ENCODE data around the gene SRSF4. TPM values are rescaled to one million over a fixed set of nuclear protein-coding genes. Genes with fewer than 3 reads are reported as not detected.

Gene SRSF4
- total and polyA plus RNA-seq, 9 of the 15 experiments (the other 6 are each of a cell fraction or from before 2014, with no cell fraction given): 15.9 to 132 (median 82.0) TPM

DNA sequence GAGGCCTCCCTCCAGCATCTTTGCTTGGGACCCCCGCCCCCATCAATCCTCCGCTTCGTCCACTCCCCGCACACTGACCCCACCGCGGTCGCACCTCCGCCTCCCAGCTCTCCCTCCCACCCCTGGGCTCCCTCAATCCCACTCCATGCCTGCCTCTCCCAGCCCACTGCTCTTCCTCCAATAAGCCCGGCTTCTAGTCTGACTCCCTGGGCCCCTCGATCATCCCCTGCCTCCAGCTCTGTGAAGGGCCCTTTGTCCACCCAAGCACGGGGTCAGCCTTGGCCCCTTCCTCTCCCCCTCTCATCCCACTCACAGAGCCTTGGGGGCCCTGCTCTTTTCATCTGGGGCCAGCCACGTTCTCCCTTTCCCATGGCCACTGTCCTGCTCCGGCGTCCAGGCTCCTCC is 56.5 kb downstream of the SRSF4 start:
- Histone ChIP-seq H4K20me1 (replicated peaks; ENCODE audit: control insufficient read depth, insufficient read depth, low read length) (no peaks in the 10 kb centered on the region), H3K9ac (ENCODE audit: insufficient read depth in 1 of 2, low read depth in 2 of 2, low read length in 2 of 2) (peak overlapping the region; percentile 52 to 88; a peak in 3 of 4 replicates), H3K79me2 (ENCODE audit: control insufficient read depth, insufficient read depth, low read length) (no peaks in the 10 kb centered on the region), H3K4me2 (ENCODE audit: insufficient read depth, low read length) (peak overlapping the region; percentile 71), H3K27ac (ENCODE audit: extremely low read depth, low read depth, low read length) (peak overlapping the region; percentile 60; the same call in 1 of the 3 replicates), H3K4me1 (replicated peaks in 1 of 2; ENCODE audit: control insufficient read depth in 2 of 2, insufficient read depth in 2 of 2, low read length in 2 of 2) (peaks cover 6 to 41% of the 10 kb centered on the region in 2 experiments; a peak in 4 of 5 replicates), H3K9me3 (replicated peaks; ENCODE audit: control insufficient read depth, insufficient read depth, low read depth, low read length) (no peaks in the 10 kb centered on the region), H3K4me3 (peak overlapping the region; percentile 67), H3K36me3 (ENCODE audit: control insufficient read depth, insufficient read depth, low read length) (no peaks in the 10 kb centered on the region), H2AFZ (ENCODE audit: low read depth, low read length) (peak overlapping the region; percentile 96), H3K9me1 (ENCODE audit: control insufficient read depth, insufficient read depth, low read length) (no peaks in the 10 kb centered on the region), H3K27me3 (ENCODE audit: control insufficient read depth in 2 of 2, insufficient read depth in 2 of 2, low read length in 2 of 2) (no peaks in the 10 kb centered on the region)
- CTCF ChIA-PET (ENCODE audit: low intra/inter-chr PET ratio): no interaction called here
- TF ChIP-seq ZBTB1 (CRISPR knock-in tag; IDR thresholded peaks at IDR 0.05; ENCODE audit: borderline replicate concordance, low read depth) (peak; percentile 33; the same call in 1 of the 2 replicates), ZNF717 (CRISPR knock-in tag; IDR thresholded peaks at IDR 0.05) (no peak)
- TF ChIP-seq, protein P1, sequence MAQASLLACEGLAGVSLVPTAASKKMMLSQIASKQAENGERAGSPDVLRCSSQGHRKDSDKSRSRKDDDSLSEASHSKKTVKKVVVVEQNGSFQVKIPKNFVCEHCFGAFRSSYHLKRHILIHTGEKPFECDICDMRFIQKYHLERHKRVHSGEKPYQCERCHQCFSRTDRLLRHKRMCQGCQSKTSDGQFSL (CRISPR knock-in tag; IDR thresholded peaks at IDR 0.05): no peak
- TF ChIP-seq, protein P1 (tag; IDR thresholded peaks at IDR 0.05): 0 out of 4 replicates have a peak, but pooled peaks of 1 of the 2 experiments have one; percentile 10
- TF ChIP-seq, protein P2, sequence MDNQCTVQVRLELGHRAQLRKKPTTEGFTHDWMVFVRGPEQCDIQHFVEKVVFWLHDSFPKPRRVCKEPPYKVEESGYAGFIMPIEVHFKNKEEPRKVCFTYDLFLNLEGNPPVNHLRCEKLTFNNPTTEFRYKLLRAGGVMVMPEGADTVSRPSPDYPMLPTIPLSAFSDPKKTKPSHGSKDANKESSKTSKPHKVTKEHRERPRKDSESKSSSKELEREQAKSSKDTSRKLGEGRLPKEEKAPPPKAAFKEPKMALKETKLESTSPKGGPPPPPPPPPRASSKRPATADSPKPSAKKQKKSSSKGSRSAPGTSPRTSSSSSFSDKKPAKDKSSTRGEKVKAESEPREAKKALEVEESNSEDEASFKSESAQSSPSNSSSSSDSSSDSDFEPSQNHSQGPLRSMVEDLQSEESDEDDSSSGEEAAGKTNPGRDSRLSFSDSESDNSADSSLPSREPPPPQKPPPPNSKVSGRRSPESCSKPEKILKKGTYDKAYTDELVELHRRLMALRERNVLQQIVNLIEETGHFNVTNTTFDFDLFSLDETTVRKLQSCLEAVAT (IDR thresholded peaks at IDR 0.05): peak in 1 of 2 experiments; percentile 57; a peak in 1 of 4 replicates
- TF ChIP-seq, protein P3, sequence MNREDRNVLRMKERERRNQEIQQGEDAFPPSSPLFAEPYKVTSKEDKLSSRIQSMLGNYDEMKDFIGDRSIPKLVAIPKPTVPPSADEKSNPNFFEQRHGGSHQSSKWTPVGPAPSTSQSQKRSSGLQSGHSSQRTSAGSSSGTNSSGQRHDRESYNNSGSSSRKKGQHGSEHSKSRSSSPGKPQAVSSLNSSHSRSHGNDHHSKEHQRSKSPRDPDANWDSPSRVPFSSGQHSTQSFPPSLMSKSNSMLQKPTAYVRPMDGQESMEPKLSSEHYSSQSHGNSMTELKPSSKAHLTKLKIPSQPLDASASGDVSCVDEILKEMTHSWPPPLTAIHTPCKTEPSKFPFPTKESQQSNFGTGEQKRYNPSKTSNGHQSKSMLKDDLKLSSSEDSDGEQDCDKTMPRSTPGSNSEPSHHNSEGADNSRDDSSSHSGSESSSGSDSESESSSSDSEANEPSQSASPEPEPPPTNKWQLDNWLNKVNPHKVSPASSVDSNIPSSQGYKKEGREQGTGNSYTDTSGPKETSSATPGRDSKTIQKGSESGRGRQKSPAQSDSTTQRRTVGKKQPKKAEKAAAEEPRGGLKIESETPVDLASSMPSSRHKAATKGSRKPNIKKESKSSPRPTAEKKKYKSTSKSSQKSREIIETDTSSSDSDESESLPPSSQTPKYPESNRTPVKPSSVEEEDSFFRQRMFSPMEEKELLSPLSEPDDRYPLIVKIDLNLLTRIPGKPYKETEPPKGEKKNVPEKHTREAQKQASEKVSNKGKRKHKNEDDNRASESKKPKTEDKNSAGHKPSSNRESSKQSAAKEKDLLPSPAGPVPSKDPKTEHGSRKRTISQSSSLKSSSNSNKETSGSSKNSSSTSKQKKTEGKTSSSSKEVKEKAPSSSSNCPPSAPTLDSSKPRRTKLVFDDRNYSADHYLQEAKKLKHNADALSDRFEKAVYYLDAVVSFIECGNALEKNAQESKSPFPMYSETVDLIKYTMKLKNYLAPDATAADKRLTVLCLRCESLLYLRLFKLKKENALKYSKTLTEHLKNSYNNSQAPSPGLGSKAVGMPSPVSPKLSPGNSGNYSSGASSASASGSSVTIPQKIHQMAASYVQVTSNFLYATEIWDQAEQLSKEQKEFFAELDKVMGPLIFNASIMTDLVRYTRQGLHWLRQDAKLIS (CRISPR knock-in tag; IDR thresholded peaks at IDR 0.05): peak; percentile 44; the same call in 1 of the 2 replicates
- FAIRE-seq: no peak
- in situ Hi-C loops (cut with MboI) (no loop called here), intact Hi-C loops (cut with micrococcal nuclease) (no loop called here)
- BruUV-seq (replicated peaks): no TSS peak
- ATAC-seq: peak; percentile 1; the same call in 2 of the 3 replicates
- 69% methylated on average over 4 of the region's 14 CpGs for WGBS (ENCODE audit: insufficient coverage, low coverage, missing lambda C conversion rate)
- no peak for DNase-seq (ENCODE audit: extremely low read depth in 1 of 4, low spot score in 3 of 4)
- POLR2A ChIA-PET: interaction anchor here (1.4 to 1.9 kb wide), 3 partner anchors 32 to 77 kb away, joined by 4 to 6 read pairs (median 5); partner anchors contain the start of gene SRSF4

Data from K562 (cell line).